ENCODE data around the gene HSD3B7.

The HSD3B7 gene

GRCh38 chr16:30961384-30961783, 23.6 kb upstream of the HSD3B7 start:
- no peak overlapping the region for H3K4me3 ChIP-seq (replicated peaks; ENCODE audit: insufficient read depth, low read length)
- no peak for DNase-seq (ENCODE audit: low read depth in 1 of 2, low spot score in 1 of 2)
- no peak for TF ChIP-seq GABPA (IDR thresholded peaks at IDR 0.05; ENCODE audit: low read depth)
- no peak for TF ChIP-seq REST (IDR thresholded peaks at IDR 0.05; ENCODE audit: insufficient replicate concordance, low read depth)
- no peak for TF ChIP-seq POLR2AphosphoS5 (IDR thresholded peaks at IDR 0.05; ENCODE audit: low read depth)
- no peak for TF ChIP-seq SPI1 (IDR thresholded peaks at IDR 0.05; ENCODE audit: borderline replicate concordance, low read depth)
- TF ChIP-seq CTCF (IDR thresholded peaks at IDR 0.05; ENCODE audit: insufficient read depth, low read length), result no peak
- no peaks in the 10 kb centered on the region for H3K27me3 ChIP-seq (ENCODE audit: insufficient read depth, poor library complexity, severe bottlenecking)
- H3K27ac ChIP-seq (replicated peaks), result no peak overlapping the region

DNA sequence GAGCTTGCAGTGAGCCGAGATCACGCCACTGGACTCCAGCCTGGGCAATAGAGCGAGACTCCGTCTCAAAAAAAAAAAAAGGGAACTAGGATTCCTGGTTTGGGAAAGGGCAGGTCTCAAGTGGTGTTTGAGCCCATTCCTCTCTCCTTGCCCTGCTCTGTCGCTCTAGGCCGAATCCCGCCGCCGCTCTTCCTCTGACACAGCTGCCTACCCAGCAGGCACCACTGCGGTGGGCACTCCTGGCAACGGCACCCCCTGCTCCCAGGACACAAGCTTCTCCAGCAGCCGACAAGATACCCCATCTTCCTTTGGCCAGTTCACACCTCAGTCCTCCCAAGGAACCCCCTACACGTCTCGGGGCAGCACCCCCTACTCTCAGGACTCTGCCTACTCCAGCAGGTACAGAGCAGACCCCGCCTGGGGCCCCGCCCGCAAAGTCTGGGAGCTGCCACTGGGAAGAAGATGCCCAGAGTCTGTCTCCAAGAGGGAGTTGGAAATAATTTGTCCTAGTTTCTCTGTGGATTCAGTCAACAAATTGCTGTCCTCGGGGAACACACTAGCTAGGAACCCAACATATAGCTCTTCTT, 21.0 kb upstream of the HSD3B7 start:
- Histone ChIP-seq H3K4me3 (replicated peaks; ENCODE audit: insufficient read depth, low read length) (no peak overlapping the region), H3K27me3 (ENCODE audit: insufficient read depth, poor library complexity, severe bottlenecking) (no peaks in the 10 kb centered on the region), H3K27ac (replicated peaks) (no peak overlapping the region)
- TF ChIP-seq REST (IDR thresholded peaks at IDR 0.05; ENCODE audit: insufficient replicate concordance, low read depth) (no peak), POLR2AphosphoS5 (IDR thresholded peaks at IDR 0.05; ENCODE audit: low read depth) (no peak), GABPA (IDR thresholded peaks at IDR 0.05; ENCODE audit: low read depth) (no peak), SPI1 (IDR thresholded peaks at IDR 0.05; ENCODE audit: borderline replicate concordance, low read depth) (no peak), CTCF (IDR thresholded peaks at IDR 0.05; ENCODE audit: insufficient read depth, low read length) (no peak)
- DNase-seq (ENCODE audit: low read depth in 1 of 2, low spot score in 1 of 2), result no peak

DNA sequence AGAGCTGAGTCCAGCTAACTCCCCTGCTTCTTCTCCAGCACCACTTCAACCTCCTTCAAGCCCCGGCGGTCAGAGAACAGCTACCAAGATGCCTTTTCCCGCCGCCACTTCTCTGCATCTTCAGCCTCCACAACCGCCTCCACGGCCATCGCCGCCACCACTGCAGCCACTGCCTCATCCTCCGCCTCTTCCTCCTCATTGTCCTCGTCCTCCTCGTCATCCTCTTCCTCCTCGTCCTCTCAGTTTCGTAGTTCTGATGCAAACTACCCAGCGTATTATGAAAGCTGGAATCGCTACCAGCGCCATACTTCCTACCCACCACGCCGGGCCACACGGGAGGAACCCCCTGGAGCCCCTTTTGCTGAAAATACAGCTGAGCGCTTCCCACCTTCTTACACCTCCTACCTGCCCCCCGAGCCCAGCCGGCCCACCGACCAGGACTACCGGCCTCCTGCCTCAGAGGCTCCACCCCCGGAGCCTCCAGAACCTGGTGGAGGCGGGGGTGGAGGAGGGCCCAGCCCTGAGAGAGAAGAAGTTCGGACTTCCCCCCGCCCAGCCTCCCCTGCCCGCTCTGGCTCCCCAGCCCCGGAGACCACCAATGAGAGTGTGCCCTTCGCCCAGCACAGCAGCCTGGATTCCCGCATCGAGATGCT, 20.3 kb upstream of the HSD3B7 start:
- DNase-seq (ENCODE audit: low read depth in 1 of 2, low spot score in 1 of 2), result no peak
- Histone ChIP-seq H3K4me3 (replicated peaks; ENCODE audit: insufficient read depth, low read length) (no peak overlapping the region), H3K27ac (replicated peaks) (no peak overlapping the region), H3K27me3 (ENCODE audit: insufficient read depth, poor library complexity, severe bottlenecking) (no peaks in the 10 kb centered on the region)
- TF ChIP-seq GABPA (IDR thresholded peaks at IDR 0.05; ENCODE audit: low read depth), result no peak
- TF ChIP-seq POLR2AphosphoS5 (IDR thresholded peaks at IDR 0.05; ENCODE audit: low read depth), result no peak
- TF ChIP-seq CTCF (IDR thresholded peaks at IDR 0.05; ENCODE audit: insufficient read depth, low read length), result no peak
- TF ChIP-seq REST (IDR thresholded peaks at IDR 0.05; ENCODE audit: insufficient replicate concordance, low read depth), result no peak
- TF ChIP-seq SPI1 (IDR thresholded peaks at IDR 0.05; ENCODE audit: borderline replicate concordance, low read depth), result no peak

All from HL-60 (cell line).